Adipocyte (in vitro differentiated cells): ENCODE results near the gene CINP.
"Not testable (repeated sequence)": the region's sequence is repeated elsewhere in the genome, so short reads cannot be mapped to it uniquely, and the experiment has no call there.

Experiments used
- DNase-seq: peaks from one replicate; pipeline ENCODE4 v3.0.0-alpha.2; 2015; ENCODE audit warnings: low read depth
- H3K27me3 ChIP-seq: replicated peaks from 2 replicates; pipeline ENCODE4 v1.7.0; 2013; ENCODE audit warnings: mild to moderate bottlenecking, low read length, moderate library complexity; ENCODE audit not compliant: control insufficient read depth, insufficient read depth
- H3K36me3 ChIP-seq: 2 replicates; pipeline ENCODE4 v1.7.0; 2013; ENCODE audit warnings: low read length, mild to moderate bottlenecking, moderate library complexity; ENCODE audit not compliant: control insufficient read depth, insufficient read depth, severe bottlenecking
- H3K4me1 ChIP-seq: 2 replicates; pipeline ENCODE4 v1.7.0; 2013; ENCODE audit warnings: mild to moderate bottlenecking, low read length, moderate library complexity; ENCODE audit not compliant: control insufficient read depth, insufficient read depth
- H3K4me3 ChIP-seq: 2 replicates; pipeline ENCODE4 v1.7.0; 2013; ENCODE audit warnings: mild to moderate bottlenecking, low read length, moderate library complexity
- H3K9ac ChIP-seq: 2 replicates; pipeline ENCODE4 v1.7.0; 2013; ENCODE audit warnings: mild to moderate bottlenecking, low read length, moderate library complexity
- H3K9me3 ChIP-seq: 2 replicates; pipeline ENCODE4 v1.7.0; 2013; ENCODE audit warnings: mild to moderate bottlenecking, low read length, moderate library complexity; ENCODE audit not compliant: control insufficient read depth

CINP gene

DNA sequence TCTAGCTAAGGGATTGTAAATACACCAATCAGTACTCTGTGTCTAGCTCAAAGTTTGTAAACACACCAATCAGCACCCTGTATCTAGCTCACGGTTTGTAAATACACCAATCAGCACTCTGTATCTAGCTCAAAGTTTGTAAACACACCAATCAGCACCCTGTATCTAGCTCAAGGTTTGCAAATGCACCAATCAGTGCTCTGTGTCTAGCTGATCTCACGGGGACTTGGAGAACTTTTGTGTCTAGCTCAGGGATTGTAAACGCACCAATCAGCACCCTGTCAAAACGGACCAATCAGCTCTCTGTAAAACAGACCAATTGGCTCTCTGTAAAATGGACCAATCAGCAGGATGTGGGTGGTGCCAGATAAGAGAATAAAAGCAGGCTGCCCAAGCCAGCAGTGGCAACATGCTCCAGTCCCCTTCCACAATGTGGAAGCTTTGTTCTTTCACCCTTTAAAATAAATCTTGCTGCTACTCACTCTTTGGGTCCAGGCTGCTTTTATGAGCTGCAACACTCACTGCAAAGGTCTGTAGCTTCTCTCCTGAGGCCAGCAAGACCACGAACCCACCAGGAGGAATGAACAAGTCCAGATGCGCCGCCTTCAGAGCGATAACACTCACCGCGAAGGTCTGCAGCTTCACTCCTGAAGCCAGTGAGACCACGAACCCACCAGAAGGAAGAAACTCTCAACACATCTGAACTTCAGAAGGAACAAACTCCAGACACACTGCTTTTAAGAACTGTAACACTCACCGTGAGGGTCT lies 64.2 kb downstream of the CINP start:
- H3K36me3 ChIP-seq, H3K9ac ChIP-seq, H3K4me3 ChIP-seq, DNase-seq, H3K27me3 ChIP-seq, H3K9me3 ChIP-seq: not testable (repeated sequence)
- peaks cover 18% of the 10 kb centered on the region for H3K4me1 ChIP-seq
